Loucy (cell line): ENCODE measurements around the gene TMEM38B.

ENCODE experiments used
- H2AFZ ChIP-seq: fragments of 200-600 bp; sonication (generic); 2 replicates; pipeline ENCODE4 v1.6.0; 2016; ENCODE audit warnings: antibody characterized with exemption, mild to moderate bottlenecking, low read length, moderate library complexity
- H3F3A ChIP-seq: fragments of 200-600 bp; 2 replicates; pipeline ENCODE4 v1.6.0; 2016; ENCODE audit warnings: antibody characterized with exemption, low read depth, mild to moderate bottlenecking
- H3K27me3 ChIP-seq: fragments of 200-600 bp; sonication (generic); 2 replicates; pipeline ENCODE4 v1.6.1; 2014; ENCODE audit warnings: low read length, mild to moderate bottlenecking; ENCODE audit not compliant: insufficient read depth, poor library complexity, severe bottlenecking
- H3K36me3 ChIP-seq: fragments of 200-600 bp; sonication (generic); 2 replicates; pipeline ENCODE4 v1.6.1; 2016; ENCODE audit warnings: low read length; ENCODE audit not compliant: insufficient read depth
- H3K4me1 ChIP-seq: fragments of 200-600 bp; sonication (generic); 2 replicates; pipeline ENCODE4 v1.5.1; 2014; ENCODE audit warnings: low read length, mild to moderate bottlenecking; ENCODE audit not compliant: insufficient read depth, poor library complexity, severe bottlenecking
- H3K4me2 ChIP-seq: fragments of 200-600 bp; sonication (generic); 2 replicates; pipeline ENCODE4 v1.6.0; 2014; ENCODE audit warnings: antibody characterized with exemption, low read length, low read depth, mild to moderate bottlenecking; ENCODE audit not compliant: poor library complexity, severe bottlenecking
- H3K4me3 ChIP-seq: fragments of 200-600 bp; sonication (generic); 2 replicates; pipeline ENCODE4 v1.5.1; 2014; ENCODE audit warnings: low read length, mild to moderate bottlenecking, mixed read lengths; ENCODE audit not compliant: poor library complexity, severe bottlenecking
- H3K79me2 ChIP-seq: fragments of 200-600 bp; sonication (generic); 2 replicates; pipeline ENCODE4 v1.6.1; 2014; ENCODE audit warnings: low read length; ENCODE audit not compliant: insufficient read depth
- H3K9ac ChIP-seq: fragments of 200-600 bp; sonication (generic); 2 replicates; pipeline ENCODE4 v1.6.0; 2014; ENCODE audit warnings: mild to moderate bottlenecking, low read depth, low read length, moderate library complexity; ENCODE audit not compliant: poor library complexity, severe bottlenecking
- H3K9me2 ChIP-seq: fragments of 200-600 bp; sonication (generic); replicated peaks from 2 replicates; pipeline ENCODE4 v1.6.1; 2016; ENCODE audit warnings: low read depth, low read length, mixed read lengths
- H3K9me3 ChIP-seq: fragments of 200-600 bp; sonication (generic); 2 replicates; pipeline ENCODE4 v1.6.1; 2014; ENCODE audit warnings: mild to moderate bottlenecking, antibody characterized with exemption, low read length, low read depth; ENCODE audit not compliant: insufficient read depth
- H4K20me1 ChIP-seq: fragments of 200-600 bp; sonication (generic); 2 replicates; pipeline ENCODE4 v1.6.0; 2014; ENCODE audit warnings: antibody characterized with exemption, low read length, mild to moderate bottlenecking; ENCODE audit not compliant: insufficient read depth, poor library complexity, severe bottlenecking
- EZH2phosphoT487 ChIP-seq: fragments of 200-600 bp; IDR thresholded peaks from 2 replicates; pipeline ENCODE4 v1.6.1; 2018; ENCODE audit warnings: antibody characterized with exemption, mild to moderate bottlenecking, moderate library complexity, borderline replicate concordance
- TF ChIP-seq, protein P1 (sequence below): fragments of 200-600 bp; sonication (generic); conservative IDR thresholded peaks from 2 replicates; pipeline ENCODE4 v1.5.1; 2014; ENCODE audit warnings: mild to moderate bottlenecking, antibody characterized with exemption, low read length

Gene TMEM38B, protein sequence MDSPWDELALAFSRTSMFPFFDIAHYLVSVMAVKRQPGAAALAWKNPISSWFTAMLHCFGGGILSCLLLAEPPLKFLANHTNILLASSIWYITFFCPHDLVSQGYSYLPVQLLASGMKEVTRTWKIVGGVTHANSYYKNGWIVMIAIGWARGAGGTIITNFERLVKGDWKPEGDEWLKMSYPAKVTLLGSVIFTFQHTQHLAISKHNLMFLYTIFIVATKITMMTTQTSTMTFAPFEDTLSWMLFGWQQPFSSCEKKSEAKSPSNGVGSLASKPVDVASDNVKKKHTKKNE

DNA sequence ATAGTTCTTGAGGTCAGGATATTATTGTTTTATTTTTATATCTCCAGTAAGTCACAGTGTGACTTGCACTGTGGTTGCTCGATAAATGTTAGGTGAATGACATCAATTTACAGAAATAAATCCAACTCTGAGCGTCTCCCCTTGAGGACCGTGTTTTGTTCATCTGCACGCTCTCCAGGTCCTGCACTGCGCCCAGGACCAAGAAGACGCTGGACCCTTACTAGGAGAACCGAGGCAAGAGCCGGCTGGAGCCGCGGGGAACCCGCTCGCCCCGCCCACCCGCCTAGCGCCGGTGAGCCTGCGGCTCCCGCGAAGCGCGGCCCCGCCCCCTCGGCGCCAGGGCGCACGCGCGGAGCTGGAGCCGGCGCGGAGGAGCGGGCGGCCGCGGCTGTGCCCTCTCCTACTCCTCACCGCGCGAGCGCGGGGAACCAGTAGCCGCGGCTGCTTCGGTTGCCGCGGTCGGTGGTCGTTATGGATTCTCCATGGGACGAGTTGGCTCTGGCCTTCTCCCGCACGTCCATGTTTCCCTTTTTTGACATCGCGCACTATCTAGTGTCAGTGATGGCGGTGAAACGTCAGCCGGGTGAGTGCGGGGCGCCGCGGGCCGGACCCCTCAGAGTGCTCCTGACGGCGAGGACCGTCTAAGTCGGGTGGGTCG is at the start of gene TMEM38B:
TSS of gene TMEM38B (plus strand) at position 352 of the 658 bp plus-strand sequence. CDS start at position 472, 120 bp downstream.
- Histone ChIP-seq H3K4me1 (peaks cover 39% of the 10 kb centered on the region), H3K4me3 (peak within 1 kb of the TSS; percentile 81), H3K4me2 (peak within 1 kb of the TSS; percentile 97), H3K9me2 (no peaks in the 10 kb centered on the region), H3K9ac (peak within 1 kb of the TSS; percentile 71), H4K20me1 (peaks cover 20% of the 10 kb centered on the region), H3F3A (no peaks in the 10 kb centered on the region), H3K79me2 (peaks cover 43% of the 10 kb centered on the region), H3K9me3 (no peaks in the 10 kb centered on the region), H3K27me3 (no peaks in the 10 kb centered on the region), H2AFZ (peak within 1 kb of the TSS; percentile 94), H3K36me3 (no peaks in the 10 kb centered on the region)
- TF ChIP-seq, protein P1, sequence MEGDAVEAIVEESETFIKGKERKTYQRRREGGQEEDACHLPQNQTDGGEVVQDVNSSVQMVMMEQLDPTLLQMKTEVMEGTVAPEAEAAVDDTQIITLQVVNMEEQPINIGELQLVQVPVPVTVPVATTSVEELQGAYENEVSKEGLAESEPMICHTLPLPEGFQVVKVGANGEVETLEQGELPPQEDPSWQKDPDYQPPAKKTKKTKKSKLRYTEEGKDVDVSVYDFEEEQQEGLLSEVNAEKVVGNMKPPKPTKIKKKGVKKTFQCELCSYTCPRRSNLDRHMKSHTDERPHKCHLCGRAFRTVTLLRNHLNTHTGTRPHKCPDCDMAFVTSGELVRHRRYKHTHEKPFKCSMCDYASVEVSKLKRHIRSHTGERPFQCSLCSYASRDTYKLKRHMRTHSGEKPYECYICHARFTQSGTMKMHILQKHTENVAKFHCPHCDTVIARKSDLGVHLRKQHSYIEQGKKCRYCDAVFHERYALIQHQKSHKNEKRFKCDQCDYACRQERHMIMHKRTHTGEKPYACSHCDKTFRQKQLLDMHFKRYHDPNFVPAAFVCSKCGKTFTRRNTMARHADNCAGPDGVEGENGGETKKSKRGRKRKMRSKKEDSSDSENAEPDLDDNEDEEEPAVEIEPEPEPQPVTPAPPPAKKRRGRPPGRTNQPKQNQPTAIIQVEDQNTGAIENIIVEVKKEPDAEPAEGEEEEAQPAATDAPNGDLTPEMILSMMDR: no peak

DNA sequence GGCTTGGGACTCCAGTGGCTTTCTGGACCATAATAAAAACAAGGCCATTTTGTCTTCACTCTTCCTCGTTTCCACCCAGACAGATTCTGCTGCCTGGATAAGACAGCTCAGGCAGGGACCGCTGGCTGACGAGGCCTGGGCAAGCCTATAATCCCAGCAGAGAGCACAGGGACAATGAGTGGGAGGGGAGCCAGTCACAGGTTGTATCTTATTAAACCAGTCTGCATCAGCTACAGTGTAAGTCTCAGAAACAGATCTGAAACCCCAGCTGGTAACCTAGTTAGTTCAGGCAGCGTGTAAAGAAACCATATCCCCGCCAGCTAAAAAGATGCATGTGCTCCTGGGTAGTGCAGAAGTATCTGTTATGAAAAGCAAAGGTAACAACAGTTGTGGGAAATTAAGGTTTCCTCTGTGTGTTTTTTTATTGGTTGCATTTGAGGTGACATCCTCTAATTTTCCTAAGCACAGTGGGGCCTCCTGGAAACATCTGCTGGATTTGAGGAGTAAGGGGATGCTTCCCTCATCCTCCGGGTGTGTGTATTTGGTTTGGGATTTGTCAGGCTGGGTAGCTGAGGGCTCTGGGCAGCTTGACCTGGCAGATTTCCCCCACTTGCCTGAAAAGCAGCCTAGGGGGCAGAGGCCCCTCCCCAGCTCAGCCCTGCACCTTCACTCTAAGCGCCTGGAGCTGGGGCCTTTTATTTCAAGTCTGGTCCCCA is 47.3 kb upstream of the TMEM38B start:
- TF ChIP-seq, protein P1: no peak
- no peak for TF ChIP-seq EZH2phosphoT487
- Histone ChIP-seq H3K9ac (peak overlapping the region; percentile 12), H3K4me3 (peak overlapping the region; percentile 11), H3K4me2 (peak overlapping the region; percentile 26), H3K9me3 (no peaks in the 10 kb centered on the region), H3K27me3 (no peaks in the 10 kb centered on the region), H3K4me1 (peaks cover 29% of the 10 kb centered on the region), H3F3A (no peaks in the 10 kb centered on the region; the same call in 1 of the 2 replicates), H3K79me2 (no peaks in the 10 kb centered on the region), H3K9me2 (no peaks in the 10 kb centered on the region), H2AFZ (no peak overlapping the region), H3K36me3 (no peaks in the 10 kb centered on the region), H4K20me1 (no peaks in the 10 kb centered on the region)

DNA sequence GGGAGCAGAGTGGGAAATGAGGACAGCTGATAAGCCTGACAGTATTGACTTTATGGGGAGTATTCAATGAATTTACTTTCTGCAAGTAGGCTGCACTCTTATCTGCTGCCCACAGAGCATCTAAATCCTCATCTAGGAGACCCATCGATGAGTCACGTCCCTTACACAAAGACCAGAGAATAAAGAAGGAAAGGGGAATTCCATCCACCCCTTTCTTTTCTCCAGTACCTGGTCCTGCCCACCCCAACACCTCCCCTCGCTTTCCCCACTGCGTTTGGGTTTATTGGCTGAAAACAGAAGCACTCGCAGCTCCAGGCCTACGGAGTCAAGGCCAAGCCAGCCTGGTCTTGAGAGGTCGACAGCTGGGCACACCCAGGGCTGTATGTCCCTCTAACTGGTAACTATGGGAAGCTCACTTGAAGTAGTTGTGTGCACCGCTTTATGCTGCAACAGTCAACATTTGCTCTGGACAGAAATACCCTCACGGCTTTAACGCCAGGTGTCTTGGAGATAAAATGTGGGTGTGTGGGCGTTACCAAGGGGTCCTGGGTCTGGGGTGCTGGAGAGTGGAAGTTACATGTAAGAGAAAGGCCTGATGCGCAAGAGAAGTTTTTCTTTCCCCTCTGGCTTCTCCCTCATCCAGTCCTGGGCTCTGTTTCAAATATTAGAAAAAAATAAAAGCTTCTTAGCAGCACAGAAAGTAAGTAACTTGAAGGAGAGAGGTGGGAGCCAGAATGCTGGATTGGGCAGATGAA is 46.6 kb upstream of the TMEM38B start:
- Histone ChIP-seq H3K4me3 (no peak overlapping the region), H3K79me2 (no peaks in the 10 kb centered on the region), H3K4me2 (peak overlapping the region; percentile 26), H2AFZ (no peak overlapping the region), H3K36me3 (no peaks in the 10 kb centered on the region), H3K9me2 (no peaks in the 10 kb centered on the region), H3K9ac (no peak overlapping the region), H3K4me1 (peaks cover 29% of the 10 kb centered on the region), H4K20me1 (no peaks in the 10 kb centered on the region), H3K9me3 (no peaks in the 10 kb centered on the region), H3F3A (no peaks in the 10 kb centered on the region; the same call in 1 of the 2 replicates), H3K27me3 (no peaks in the 10 kb centered on the region)
- no peak for TF ChIP-seq EZH2phosphoT487
- TF ChIP-seq, protein P1: no peak
